HG03103 (cell line): ENCODE results near the gene COG1.

Experiments used
- ATAC-seq: cut with Tn5 transposase; IDR thresholded peaks from one replicate; pipeline ENCODE4 v1.9.1; 2021; ENCODE audit warnings: low read depth; ENCODE audit not compliant: unreplicated experiment

Gene COG1

DNA sequence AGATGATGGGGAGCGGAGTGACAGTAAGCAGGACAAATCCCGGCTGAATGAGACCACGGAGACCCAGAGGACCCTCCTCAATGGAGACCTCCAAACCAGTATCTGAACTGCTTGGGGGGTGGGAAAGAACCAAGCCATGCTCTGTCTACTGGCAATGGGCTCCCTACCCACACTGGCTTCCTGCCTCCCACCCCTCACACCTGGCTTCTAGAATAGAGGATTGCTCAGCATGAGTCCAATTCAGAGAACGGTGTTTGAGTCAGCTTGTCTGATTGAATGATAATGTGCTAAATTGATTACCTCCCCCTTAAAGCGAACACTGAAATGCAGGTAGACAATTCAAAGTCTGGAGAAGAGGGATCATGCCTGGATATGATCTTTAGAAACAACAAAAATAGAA is 22.5 kb upstream of the COG1 start:
- no peak for ATAC-seq

DNA sequence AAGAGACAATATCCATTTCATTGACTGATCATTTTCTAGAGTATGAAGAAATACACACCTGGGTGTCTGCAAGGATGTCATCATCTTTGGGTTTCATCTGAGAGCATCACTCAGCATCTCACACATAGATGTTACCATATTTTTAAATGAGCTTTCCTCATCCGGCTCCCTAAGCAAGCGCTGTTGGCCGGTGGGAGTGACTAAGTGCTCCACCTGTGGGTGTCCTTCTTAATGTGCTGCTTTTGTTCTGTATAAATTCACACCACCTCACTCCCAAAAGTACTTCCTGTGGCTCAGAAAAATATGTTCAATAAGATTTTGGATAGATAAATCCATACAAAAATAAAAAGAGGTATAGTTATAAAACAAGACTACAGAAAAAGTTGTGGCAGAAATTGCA is 20.6 kb upstream of the COG1 start:
- no peak for ATAC-seq

DNA sequence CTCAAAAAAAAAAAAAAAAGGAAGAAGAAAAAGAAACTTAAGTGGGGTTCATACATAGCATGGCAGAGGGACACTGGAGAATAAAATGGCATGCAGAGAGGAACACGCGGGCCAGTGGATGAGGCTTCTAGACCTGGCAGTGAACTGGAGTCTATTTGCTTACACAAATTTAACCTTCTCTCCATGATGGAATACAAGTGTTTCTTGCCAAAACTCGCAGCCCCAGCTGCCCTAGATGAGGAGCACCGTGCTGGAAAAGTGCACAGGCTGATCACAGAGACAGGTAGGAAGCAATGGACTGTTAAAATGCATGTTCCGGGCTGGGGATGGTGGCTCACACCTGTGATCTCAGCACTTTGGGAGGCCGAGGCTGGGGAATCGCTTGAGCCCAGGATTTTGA is 18.7 kb upstream of the COG1 start:
- ATAC-seq, result no peak

DNA sequence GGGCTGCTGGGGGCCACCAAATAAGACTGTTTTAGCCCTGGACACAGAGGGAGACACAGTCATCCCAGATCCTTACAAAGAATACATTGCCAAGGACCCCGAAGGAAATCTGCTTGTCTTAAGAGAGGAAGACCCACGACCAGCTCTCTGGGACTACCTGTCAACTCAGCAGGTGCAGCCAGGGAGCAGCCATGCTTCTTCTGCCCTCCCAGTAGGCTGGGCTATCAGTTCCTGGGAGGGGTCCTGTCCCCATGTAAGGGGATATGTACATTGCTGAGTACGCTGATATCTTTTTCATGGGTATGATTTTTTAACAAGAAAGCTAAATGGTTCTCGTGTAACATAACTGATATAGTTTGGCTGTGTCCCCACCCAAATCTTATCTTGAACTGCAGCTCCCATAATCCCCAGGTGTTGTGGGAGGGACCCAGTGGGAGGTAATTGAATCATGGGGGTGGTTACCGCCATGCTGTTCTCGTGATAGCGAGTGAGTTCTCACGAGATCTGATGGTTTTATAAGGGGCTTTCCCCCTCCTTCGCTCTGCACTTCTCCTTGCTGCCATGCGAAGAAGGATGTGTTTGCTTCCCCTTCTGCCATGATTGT is 16.8 kb upstream of the COG1 start:
- no peak for ATAC-seq

DNA sequence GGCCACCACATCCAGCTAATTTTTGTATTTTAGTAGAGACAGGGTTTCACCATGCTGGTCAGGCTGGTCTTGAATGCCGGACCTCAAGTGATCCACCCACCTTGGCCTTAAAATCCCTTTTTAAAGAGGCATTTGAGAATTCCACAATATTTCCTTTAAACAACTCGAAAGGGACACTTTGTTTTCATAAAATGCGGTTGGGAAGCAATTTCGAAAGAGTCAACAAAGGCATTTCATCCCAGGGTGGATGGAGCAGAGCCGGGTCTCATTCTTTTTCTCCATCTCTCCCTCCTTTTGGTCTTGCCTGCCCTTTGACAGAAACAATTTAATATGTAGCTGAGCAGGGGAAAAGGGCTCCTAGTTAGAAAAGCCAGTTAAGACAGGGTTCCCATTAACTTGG is 13.5 kb upstream of the COG1 start:
- no peak for ATAC-seq

DNA sequence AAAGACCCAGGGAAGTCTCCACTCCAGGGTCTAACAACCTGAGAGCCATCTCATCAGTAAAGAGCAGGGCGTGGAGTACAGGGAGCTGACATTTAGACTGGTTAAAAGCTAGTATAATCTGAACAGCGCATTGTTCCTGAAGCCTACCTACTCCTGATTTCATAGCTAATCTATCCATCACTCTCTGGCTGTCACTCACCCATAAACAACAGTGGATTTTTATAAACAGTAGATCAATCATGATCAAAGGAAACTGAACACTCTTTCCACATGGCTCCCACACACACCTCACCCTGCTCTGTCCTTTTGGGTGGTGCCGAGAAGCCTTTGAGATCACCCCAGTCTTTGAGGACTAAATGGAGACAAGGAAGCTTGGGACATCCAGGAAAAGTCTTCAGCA is 13.0 kb upstream of the COG1 start:
- no peak for ATAC-seq

DNA sequence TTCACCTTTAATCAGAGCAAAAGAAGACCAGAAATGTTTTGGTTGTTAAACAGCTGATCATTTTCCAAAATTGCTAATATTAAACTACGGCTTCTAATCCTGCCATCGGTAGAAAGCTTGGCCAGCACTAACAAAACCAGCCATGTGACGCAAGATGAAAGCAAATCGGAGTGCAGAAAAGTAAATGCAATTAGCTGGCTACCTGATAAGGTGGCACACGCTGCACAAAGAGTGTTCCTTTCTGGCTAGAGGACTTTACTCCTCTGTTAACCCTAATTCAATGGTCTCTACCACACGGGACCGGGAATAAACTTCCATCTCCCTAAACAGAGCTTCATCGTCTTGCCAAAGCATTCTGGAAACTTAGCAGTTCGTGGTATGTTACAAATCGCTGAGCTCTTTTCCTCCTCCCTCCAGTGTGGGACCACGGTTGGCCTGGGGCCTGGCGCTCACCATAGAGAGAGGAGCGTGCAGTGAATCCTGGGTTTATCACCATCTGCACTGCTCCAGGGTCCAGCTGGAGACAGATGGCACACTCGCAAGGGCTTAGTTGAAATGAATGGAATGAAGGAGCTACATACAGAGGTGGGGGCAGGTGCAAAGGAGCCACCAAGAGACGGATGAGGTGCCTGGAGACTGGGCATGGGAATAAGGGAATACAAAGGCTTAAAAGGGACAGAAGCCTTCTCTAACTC is 10.1 kb upstream of the COG1 start:
- ATAC-seq, result no peak

DNA sequence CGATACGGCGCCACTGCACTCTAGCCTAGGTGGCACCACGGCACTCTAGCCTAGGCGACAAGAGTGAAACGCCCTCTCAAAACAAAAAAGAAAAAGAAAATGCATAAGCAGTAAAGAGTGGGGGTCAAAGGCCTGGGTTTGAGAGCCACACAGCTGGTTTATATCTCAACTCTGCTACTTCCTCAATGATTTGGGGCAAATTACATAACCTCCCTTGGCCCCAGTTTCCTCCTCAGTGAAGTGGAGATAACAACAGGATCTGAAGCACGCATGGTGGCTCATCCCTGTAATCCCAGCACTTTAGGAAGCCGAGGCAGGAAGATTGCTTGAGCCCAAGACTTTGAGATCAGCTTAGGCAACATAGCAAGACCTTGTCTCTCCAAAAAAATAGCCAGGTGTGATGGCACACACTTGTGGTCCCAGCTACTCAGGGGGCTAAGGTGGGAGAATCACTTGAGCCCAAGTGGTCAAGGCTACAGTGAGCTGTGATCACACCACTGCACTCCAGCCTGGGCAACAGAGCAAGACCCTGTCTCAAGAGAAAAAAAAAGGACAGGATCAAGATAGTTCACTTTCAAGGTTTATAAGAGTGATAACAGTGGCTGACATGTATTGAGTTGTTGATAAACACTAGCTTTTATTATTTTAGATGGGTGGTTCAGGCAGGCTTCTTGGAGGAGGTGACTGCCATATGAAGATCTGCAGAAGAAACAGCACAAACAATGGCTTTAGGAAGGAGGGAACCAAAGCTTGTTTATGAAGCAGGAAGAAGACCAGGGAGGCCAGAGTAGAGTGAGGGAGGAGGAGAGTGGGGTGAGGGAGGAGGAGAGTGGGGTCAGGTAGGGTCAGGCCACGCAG is 8.5 kb upstream of the COG1 start:
- no peak for ATAC-seq

DNA sequence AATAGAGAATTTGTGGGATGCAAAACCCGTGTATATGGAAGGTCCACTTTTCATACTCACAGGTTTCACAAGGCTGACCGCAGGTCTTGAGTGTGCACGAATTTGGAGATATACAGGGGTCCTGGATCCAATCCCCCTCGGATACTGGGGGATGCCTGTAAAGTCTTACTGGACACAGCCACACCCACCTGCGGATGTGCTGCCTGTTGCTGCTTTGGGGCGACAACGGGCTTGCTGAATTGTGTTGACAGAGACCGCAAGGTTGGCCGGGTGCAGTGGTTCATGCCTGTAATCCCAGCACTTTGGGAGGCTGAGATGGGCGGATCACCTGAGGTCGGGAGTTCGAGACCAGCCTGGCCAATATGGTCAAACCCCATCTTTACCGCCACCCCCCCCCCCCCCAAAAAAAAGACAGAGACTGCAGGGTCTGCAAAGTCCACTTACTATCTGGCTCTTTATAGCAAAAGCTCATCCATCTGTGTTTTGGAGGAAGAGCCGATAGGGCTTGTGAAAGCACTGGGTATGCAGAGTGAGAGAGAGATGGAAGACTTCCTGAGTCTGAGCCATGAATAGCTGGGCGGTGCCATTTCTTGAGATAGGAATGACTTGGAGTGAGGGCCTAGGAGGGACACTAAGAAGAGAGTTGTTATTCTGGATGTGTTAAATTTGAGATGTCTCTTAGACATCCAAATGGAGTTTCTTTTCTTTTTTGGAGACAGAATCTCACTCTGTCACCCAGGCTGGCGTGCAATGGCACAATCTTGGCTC is 6.4 kb upstream of the COG1 start:
- ATAC-seq, result no peak

DNA sequence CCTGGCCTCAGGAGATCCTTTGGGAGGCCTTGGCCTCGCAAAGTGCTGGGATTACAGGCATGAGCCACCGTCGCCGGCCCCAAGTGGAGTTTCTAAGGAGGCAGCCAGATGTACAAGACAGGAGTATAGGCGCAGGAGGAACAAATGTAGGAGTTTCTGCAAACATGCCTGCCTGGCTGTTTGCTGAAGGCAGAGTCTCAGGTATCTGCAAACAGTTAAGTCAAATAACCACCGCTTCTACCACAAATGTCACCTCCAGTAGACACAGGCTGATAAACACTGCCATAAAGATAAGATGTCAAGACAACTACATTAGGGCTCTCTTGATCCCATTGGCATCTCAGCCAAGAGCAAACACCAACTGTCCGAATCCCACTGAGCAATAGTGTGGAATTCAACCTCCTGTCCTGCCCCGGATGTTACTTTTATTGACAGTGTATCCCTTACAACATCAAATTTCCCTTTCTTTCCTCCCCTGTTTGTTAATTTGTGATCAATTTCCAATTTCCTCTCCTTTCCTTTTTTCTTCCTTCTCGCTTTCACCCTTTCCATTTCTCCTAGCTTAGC is 5.6 kb upstream of the COG1 start:
- no peak for ATAC-seq

DNA sequence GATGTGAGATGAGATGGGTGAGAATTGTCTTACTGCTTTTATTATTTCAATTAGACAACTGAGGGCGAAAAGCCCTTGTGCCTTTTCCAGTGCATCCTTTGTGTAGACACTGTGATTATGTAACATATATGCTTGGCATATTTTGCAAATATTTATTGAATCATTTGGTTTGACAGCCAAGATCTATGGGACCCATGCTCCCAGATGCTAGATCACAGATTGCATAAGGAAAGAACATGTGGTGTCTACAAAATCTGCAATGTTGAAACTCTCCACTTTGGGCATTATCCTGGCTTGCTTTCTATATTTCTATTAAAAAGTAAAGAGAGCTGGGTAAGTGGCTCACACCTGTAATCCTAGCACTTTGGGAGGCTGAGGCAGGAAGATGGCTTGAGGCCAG is 4.8 kb upstream of the COG1 start:
- ATAC-seq, result no peak

DNA sequence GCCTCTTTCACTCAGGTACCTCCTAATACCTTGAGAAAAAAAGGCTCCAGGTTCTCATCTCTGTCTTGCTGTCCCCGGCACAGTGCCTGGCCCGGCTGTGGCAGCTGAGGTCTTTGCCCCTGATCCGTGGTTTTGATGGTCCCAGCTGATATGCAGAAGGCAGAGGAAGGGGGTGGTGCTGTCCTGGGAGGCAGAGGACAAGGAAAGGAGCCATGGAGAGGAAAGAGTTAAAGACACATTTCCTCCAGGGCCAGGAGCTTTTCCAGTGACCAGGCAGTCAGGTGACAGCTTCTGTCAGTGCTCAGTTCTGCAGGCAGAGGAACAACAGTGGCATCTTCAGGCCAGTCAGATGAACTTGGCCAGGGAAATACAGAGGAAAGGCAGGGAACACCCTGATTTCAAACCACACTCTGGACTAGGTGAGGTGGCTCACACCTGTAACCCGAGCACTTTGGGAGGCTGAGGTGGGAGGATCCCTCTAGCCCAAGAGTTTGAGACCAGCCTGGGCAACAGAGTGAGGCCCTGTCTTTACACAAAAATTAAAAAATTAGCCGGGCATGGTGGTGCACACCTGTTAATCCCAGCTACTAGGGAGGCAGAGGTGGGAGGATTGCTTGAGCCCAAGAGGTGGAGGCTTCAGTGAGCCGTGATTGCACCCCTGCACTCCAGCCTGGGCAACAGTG is 3.3 kb upstream of the COG1 start:
- ATAC-seq, result no peak

DNA sequence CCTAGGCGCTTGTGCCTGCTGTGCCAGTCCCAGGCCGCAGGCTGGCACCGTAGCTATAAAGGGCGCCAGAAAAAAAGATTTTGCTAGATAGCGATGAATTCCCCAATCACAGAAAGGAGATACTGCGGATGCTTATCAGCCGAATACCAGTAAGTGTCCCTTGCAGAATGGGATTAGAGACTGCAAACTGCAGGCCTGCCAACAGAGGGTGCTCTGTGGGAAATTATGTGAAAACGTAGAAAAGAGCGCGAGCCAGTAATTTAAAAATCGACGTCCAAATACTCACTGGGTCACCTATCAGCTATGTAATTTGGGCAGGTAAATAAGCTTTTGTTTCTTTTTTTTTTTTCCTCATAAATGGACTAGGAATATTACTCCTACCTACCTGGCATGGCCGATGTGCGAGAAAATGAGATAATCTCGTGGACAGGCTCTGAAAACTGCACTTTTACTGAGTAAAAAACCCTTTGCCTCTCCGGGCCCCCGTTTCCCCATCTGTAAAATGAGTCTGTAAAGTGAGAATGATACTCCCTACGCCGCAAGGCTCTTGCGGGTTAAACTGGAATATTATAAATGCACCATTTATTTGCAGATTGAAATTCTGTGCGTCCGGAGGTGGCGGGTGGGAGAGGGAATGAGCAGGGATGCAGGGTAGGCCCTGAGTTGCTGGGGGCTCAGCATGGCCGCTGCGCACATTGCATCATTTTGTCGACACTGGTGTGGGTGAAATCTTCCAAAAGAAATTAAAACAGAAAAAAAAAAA is 1.2 kb upstream of the COG1 start:
- peak; percentile 31 for ATAC-seq

DNA sequence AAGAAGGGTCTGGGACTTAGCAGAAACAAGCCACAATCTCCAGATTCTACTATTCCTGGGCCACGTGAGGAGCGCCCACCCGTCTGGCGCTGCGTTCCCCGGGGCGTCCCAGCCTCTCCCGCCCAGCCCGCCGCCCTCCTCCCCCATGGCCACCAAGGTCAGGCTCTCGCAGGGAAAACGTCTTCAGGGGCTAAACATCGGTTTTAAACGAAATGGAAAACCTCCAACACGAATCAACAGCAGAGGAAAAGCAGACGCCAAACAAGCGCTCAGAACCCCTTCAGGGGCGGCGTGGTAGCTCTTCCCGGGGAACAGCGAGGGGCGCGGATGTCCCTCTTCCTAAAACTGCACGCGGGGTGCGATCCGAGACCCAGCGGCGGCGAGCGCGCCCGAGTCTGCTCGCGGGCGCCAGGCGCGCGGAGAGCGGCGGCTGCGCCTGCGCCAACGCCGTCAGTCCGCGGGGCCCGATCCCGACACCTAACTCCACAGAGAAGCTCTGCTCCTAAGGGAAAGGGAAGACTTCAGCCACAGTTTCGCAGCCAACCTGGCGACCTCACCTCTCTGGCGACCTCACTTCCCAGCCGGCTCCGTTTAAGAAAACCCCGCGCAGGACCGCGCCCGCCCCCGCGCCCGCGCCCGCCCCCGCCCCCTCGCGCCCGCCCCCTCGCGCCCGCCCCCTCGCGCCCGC is 505 bp upstream of the COG1 start:
- ATAC-seq, result peak; percentile 55

DNA sequence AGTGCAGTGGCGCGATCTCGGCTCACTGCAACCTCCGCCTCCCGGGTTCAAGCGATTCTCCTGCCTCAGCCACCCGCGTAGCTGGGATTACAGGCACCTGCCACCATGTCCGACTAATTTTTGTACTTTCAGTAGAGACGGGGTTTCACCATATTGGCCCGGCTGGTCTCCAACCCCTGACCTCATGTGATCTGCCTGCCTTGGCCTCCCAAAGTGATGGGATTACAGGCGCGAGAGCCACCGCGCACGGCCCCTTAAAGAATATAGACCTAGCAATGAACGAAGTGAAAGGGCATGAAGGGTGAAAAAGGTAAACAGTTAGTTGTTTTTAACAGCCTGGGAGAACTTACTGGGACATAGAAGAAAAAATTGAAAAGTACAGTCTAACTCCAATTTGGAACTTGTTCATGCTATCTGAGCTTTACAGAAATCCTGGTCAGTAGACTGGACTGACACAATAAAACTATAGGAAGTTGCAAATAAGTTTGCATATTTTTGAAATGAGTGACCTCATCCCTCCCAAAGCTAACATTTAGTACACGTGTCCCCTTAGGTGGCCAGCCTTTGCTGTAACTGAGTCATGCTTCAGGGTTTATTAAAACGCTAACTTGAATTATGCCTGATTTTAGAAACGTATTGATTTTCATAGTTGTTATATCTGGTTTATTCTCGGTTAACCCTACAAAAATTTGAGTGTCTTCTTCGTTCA is 1.8 kb downstream of the COG1 start:
- no peak for ATAC-seq

DNA sequence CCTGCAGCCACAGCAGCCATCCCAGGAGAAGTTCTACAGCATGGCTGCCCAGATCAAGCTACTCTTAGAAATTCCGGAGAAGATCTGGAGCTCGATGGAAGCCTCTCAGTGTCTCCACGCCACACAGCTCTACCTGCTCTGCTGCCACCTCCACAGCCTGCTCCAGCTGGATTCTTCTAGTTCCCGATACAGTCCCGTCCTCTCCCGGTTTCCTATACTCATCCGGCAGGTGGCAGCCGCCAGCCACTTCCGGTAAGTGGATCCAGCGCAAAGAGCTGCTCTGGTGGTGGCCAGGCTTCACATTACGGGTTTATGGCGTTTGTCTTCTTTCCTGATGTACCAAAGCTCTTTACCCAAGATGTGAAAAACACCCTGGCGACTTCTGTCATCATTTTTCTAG is 3.6 kb downstream of the COG1 start:
- ATAC-seq, result no peak

DNA sequence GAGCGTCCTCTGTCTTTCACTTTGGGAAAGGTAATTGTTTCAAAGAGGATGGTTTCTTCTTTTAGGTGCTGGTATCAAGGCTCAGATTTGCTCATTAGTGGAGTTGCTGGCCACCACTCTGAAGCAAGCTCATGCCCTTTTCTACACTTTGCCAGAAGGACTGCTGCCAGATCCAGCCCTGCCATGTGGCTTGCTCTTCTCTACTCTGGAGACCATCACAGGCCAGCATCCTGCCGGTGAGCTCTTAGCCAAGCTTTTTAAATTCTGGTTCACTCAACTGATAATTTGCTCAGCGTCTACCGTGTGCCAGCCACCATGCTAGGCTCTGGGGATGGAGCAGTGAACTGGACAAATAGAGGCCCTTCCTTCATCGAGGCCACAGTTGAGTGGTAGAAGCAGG is 4.3 kb downstream of the COG1 start:
- no peak for ATAC-seq

DNA sequence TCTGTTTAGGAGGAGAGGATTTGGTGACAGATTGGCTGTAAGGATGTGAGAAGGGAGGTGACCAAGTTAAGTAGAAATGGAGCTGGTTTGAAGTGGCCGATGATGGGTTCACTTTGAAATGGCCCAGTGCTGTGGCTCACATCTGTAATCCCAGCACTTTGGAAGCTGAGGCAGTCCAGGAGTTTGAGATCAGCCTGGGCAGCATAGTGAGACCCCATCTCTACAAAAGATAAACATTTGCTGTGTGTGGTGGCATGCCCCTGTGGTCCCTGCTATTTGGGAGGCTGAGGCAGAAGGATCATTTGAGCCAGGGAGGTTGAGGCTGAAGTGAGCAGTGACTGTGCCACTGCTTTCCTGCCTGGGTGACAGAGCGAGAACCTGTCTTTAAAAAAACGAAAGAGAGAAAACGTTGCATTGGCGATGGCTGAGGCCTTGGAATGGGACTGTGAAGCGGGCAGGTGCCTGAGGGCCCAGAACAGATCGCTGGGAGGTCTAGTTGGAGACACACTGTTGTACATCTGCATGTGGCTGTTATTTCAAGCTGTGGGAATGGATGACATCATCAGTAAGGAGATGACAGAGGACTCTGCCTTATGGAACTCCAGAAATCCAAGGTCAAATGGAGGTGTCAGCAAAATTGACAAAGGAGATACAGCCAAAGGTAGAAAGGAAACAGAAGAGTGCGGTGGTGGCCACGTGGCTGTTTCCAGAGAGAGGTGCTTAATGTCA is 5.5 kb downstream of the COG1 start:
- ATAC-seq, result no peak
